SJCRH30 (cell line): ENCODE data around the gene KRT86. TPM values are rescaled to one million over a fixed set of nuclear protein-coding genes. Genes with fewer than 3 reads are reported as not detected.

Source experiments
- DNase-seq, 2 experiments: peaks; one replicate each; pipeline ENCODE4 v3.0.0-alpha.2; 2015 to 2020
- H3K27ac ChIP-seq: fragments of 250-450 bp; sonication (Bioruptor Pico); 2 replicates; pipeline ENCODE4 v1.5.1; 2020; ENCODE audit warnings: mild to moderate bottlenecking, moderate library complexity
- H3K27me3 ChIP-seq: fragments of 250-450 bp; sonication (Bioruptor Pico); 2 replicates; pipeline ENCODE4 v1.5.1; 2020; ENCODE audit warnings: mild to moderate bottlenecking, moderate library complexity
- H3K36me3 ChIP-seq: fragments of 250-450 bp; sonication (Bioruptor Pico); 2 replicates; pipeline ENCODE4 v1.5.1; 2020; ENCODE audit warnings: mild to moderate bottlenecking, moderate library complexity
- H3K4me1 ChIP-seq: fragments of 250-450 bp; sonication (Bioruptor Pico); 2 replicates; pipeline ENCODE4 v1.5.1; 2020; ENCODE audit warnings: mild to moderate bottlenecking, moderate library complexity
- H3K4me3 ChIP-seq: fragments of 250-450 bp; sonication (Bioruptor Pico); 2 replicates; pipeline ENCODE4 v1.5.1; 2020; ENCODE audit warnings: mild to moderate bottlenecking, moderate library complexity
- H3K9me3 ChIP-seq: fragments of 250-450 bp; sonication (Bioruptor Pico); replicated peaks from 2 replicates; pipeline ENCODE4 v1.5.1; 2020; ENCODE audit warnings: mild to moderate bottlenecking, moderate library complexity
- total RNA-seq: library from RNA; depleted of rRNA; stranded (reverse); fragments of >200 nt; shearing (Covaris generic); gene quantifications from 2 replicates; pipeline ENCODE4 v1.2.3, GENCODE V29; 2014; rRNA removed

The KRT86 gene
- total RNA-seq, 1 experiment from 2014 or later = 0.30 TPM

DNA sequence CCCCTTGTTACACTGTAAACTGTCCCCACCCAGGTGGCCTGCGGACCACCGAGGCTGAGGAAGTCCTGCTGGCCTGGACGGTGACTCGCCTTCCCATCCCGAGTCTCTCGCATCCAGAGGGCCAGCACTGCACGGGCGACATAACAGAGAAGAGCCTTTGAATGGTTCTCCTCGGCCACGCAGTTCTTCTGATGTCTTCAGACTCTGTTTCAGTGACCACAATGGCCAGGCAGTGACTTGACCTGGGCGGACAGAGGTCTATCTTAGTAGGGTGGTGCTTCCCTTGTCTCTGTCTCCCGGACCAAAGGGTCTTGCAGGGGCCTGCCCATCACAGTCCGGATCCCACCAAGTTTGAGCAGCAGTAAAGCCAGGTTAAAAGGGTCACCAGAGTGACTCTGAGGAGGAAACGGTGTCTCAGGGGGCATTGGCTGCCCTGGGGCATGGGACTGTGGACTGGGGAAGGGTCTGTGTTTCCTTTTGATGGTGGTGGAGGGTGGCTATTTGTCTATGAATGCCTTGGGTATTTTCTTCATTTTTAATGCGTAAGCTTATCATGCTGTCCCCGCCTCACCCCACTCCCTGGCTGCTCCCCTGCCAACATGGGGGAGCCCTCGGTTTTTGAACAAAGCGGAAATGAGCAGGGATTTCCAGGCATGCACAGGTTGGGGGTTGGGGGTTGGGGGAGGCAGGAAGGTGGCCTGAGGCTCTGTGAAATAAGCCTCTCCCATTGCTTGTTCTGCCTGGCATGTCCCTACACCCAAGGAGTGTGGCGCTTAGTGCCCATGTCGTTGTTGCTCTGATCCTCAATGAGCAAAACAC lies 82.5 kb downstream of the KRT86 start:
- Histone ChIP-seq H3K9me3 (no peaks in the 10 kb centered on the region), H3K36me3 (no peaks in the 10 kb centered on the region), H3K27ac (no peak overlapping the region), H3K4me3 (no peak overlapping the region), H3K4me1 (peaks cover 40% of the 10 kb centered on the region), H3K27me3 (no peaks in the 10 kb centered on the region)
- DNase-seq = no peak

Other genes starting within 250 kb of the KRT86 start
- gene NR4A1, start 223.2 kb upstream of the KRT86 start, total RNA-seq = 9.2 and 10.0 TPM in 2 replicates
- gene ATG101, start 204.7 kb upstream of the KRT86 start, total RNA-seq = 48.6 and 52.1 TPM in 2 replicates
- gene SMIM41, start 194.9 kb upstream of the KRT86 start, total RNA-seq = not detected in 2 replicates
- 45.7 and 49.0 TPM in 2 replicates for gene KRT80, start 82.6 kb upstream of the KRT86 start, total RNA-seq
- 1.5 and 2.8 TPM in 2 replicates for gene KRT7, start 41.4 kb upstream of the KRT86 start, total RNA-seq
- 0.06 TPM in 1 of 2 replicates, not detected in the other for gene KRT81, start 16.9 kb downstream of the KRT86 start, total RNA-seq
- gene KRT83, start 46.8 kb downstream of the KRT86 start, total RNA-seq = not detected in 2 replicates
- not detected in 2 replicates for gene KRT85, start 92.8 kb downstream of the KRT86 start, total RNA-seq
- not detected in 2 replicates for gene KRT84, start 111.0 kb downstream of the KRT86 start, total RNA-seq
- gene KRT82, start 131.7 kb downstream of the KRT86 start, total RNA-seq = not detected in 2 replicates
- not detected in 2 replicates for gene KRT75, start 159.7 kb downstream of the KRT86 start, total RNA-seq
- gene KRT6B, start 177.5 kb downstream of the KRT86 start, total RNA-seq = not detected in 2 replicates
- gene KRT6C, start 199.2 kb downstream of the KRT86 start, total RNA-seq = not detected in 2 replicates
- not detected in 2 replicates for gene KRT6A, start 218.6 kb downstream of the KRT86 start, total RNA-seq
- not detected in 2 replicates for gene KRT5, start 245.7 kb downstream of the KRT86 start, total RNA-seq